ENCODE results near the gene AKAP5. TPM values are rescaled to one million over a fixed set of nuclear protein-coding genes. Genes with fewer than 3 reads are reported as not detected.

The AKAP5 gene
- total and polyA plus RNA-seq, 2 of the 8 experiments (the other 6 are each of a cell fraction or from before 2014, with no cell fraction given), result 0.50 to 3.8 TPM

- TF ChIP-seq TCF12 (IDR thresholded peaks at IDR 0.05; ENCODE audit: low read depth, low read length), result no peak
- no peak for TF ChIP-seq KDM4A (IDR thresholded peaks at IDR 0.05; ENCODE audit: low read depth, low read length, severe bottlenecking)
- no peak for TF ChIP-seq NRF1 (IDR thresholded peaks at IDR 0.05; ENCODE audit: low read depth, low read length)
- TF ChIP-seq EP300 (IDR thresholded peaks at IDR 0.05; ENCODE audit: borderline replicate concordance in 1 of 2, low read depth in 2 of 2, low read length in 2 of 2), result no peak
Observed at GRCh38 chr14:64417055-64417770, 48.1 kb upstream of the AKAP5 start (continued).
